Ovary (tissue), 3 donors: ENCODE measurements around the gene RALGPS1.

Source experiments
- POLR2A ChIP-seq: fragments of 450-650 bp; IDR thresholded peaks from one replicate; pipeline ENCODE4 v1.6.1; 2017; ENCODE audit warnings: antibody characterized with exemption, mild to moderate bottlenecking, moderate library complexity
- TF ChIP-seq, protein P1 (sequence below), 3 donors: fragments of 450-650 bp in 2 of 3; fragments of 200-600 bp in 1 of 3; IDR thresholded peaks; one replicate each; pipeline versions ENCODE4 v1.5.1 to v1.8.0; 2016 to 2022; ENCODE audit warnings: antibody characterized with exemption in 3 of 3, mild to moderate bottlenecking in 1 of 3
- donor health status: DM: no; HTN: no; CAD: no.

DNA sequence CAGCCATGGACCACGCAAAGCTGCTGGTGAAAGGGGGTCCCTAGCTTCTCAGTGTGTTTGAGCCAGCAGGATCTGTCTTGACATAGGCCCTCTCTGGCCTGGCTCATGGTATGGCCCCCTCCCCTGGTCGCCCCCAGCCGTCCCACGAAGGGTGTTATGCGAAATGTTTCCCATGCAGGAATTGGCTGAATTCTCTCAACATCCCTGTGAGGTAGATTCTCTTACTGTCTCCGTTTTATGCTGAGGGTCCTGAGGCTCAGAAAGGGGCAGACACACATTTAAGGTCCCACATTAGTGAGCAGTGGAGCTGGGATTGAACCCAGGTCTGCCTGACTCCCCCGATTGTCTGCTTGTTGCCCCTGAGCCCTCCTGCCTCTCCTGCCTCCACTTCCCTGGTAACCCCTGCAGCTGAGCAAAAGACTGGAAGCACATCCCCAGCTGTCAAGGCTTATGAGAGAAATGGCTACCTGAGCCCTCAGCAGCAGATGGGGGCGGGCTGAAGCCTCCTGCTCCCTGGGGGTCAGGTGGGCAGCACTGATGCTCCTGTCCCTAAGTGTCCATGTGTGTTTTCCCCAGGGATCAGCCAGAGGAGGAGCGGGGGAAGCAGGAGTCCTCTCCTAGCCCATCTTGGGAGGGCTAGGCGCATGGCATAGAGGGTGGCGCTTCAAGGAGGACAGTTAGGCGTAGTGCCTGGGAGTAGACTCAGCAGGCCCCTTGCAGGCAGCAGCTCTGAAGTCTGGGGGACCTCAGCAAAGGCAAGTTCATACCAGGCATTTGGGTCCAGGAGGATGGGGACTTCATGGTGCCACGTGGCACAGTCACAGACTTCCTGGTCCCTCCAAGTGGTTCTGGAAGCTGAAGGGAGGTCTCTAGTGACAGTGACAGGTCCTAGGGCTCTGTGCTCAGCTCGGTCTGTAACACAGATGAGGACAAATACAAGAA lies 301.0 kb downstream of the RALGPS1 start:
- TF ChIP-seq, protein P1, sequence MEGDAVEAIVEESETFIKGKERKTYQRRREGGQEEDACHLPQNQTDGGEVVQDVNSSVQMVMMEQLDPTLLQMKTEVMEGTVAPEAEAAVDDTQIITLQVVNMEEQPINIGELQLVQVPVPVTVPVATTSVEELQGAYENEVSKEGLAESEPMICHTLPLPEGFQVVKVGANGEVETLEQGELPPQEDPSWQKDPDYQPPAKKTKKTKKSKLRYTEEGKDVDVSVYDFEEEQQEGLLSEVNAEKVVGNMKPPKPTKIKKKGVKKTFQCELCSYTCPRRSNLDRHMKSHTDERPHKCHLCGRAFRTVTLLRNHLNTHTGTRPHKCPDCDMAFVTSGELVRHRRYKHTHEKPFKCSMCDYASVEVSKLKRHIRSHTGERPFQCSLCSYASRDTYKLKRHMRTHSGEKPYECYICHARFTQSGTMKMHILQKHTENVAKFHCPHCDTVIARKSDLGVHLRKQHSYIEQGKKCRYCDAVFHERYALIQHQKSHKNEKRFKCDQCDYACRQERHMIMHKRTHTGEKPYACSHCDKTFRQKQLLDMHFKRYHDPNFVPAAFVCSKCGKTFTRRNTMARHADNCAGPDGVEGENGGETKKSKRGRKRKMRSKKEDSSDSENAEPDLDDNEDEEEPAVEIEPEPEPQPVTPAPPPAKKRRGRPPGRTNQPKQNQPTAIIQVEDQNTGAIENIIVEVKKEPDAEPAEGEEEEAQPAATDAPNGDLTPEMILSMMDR (IDR thresholded peaks at IDR 0.05) = no peak
- TF ChIP-seq POLR2A = no peak
